GM12878 (cell line): Measurements from ENCODE around the gene USF1. TPM values are rescaled to one million over a fixed set of nuclear protein-coding genes. Genes with fewer than 3 reads are reported as not detected.
A peak's percentile ranks its signal among the peaks of the same experiment; 100 is the strongest.

ENCODE experiments used
- ATAC-seq: fragments of 200-7000 bp; cut with Tn5 transposase; 3 replicates; pipeline ENCODE4 v1.9.1; 2020; ENCODE audit warnings: mild to moderate bottlenecking, moderate library complexity
- BruUV-seq: library from RNA; stranded (reverse); fragments of 400-500 nt; replicated peaks from 2 replicates; lab custom pipeline; 2021; lab: Mats Ljungman, UMichigan
- CTCF ChIA-PET: fragments of 300-600 bp; sonication (Branson Sonifier 250); formaldehyde crosslinking; extraction: SDS; loops from one replicate; lab custom pipeline; 2021; ENCODE audit warnings: inconsistent platforms; lab: Yijun Ruan, JAX
- POLR2A ChIA-PET: fragments of 350-600 bp; formaldehyde crosslinking; extraction: SDS; loops from one replicate; lab custom pipeline; 2021; ENCODE audit warnings: inconsistent platforms; lab: Charles Lee
- RAD21 ChIA-PET: fragments of 300-600 bp; sonication (Branson Sonifier 250); formaldehyde crosslinking; loops from one replicate; lab custom pipeline; 2023; ENCODE audit warnings: antibody characterized with exemption; ENCODE audit not compliant: unreplicated experiment; lab: Charles Lee
- SMC1A ChIA-PET: fragments of 300-600 bp; sonication (Branson Sonifier 250); formaldehyde crosslinking; loops from one replicate; lab custom pipeline; 2023; ENCODE audit not compliant: unreplicated experiment, uncharacterized antibody; lab: Charles Lee
- DNase-seq: peaks from one replicate; pipeline ENCODE4 v3.0.0-alpha.2; 2011; ENCODE audit warnings: low read depth, low spot score
- FAIRE-seq: peaks from 3 replicates; lab custom pipeline; 2011; peaks lifted over from hg19 to GRCh38; lab: Jason Lieb, UNC
- H2AFZ ChIP-seq: 2 replicates; pipeline ENCODE4 v1.6.0; 2011; ENCODE audit warnings: low read depth, low read length, control low read depth; ENCODE audit not compliant: control insufficient read depth
- H3K27ac ChIP-seq: 2 replicates; pipeline ENCODE4 v1.5.1; 2011; ENCODE audit warnings: control low read depth; ENCODE audit not compliant: control insufficient read depth, insufficient read depth
- H3K27me3 ChIP-seq, 2 experiments: replicated peaks in 1 of 2; 2 replicates each; pipeline versions ENCODE4 v1.6.0 to v1.6.1; 2011; ENCODE audit warnings: low read length in 1 of 2; ENCODE audit not compliant: control insufficient read depth in 2 of 2, insufficient read depth in 2 of 2
- H3K36me3 ChIP-seq, 2 experiments: 2 replicates each; pipeline ENCODE4 v1.5.1; 2011; ENCODE audit warnings: low read length in 1 of 2; ENCODE audit not compliant: control insufficient read depth in 2 of 2, insufficient read depth in 2 of 2
- H3K4me1 ChIP-seq: 2 replicates; pipeline ENCODE4 v1.6.1; 2011; ENCODE audit warnings: mild to moderate bottlenecking, low read length, moderate library complexity, mixed read lengths; ENCODE audit not compliant: control insufficient read depth, insufficient read depth
- H3K4me2 ChIP-seq: 2 replicates; pipeline ENCODE4 v1.6.0; 2011; ENCODE audit warnings: control low read depth; ENCODE audit not compliant: control insufficient read depth, insufficient read depth
- H3K4me3 ChIP-seq: fragments of 200-600 bp; sonication (generic); 2 replicates; pipeline ENCODE4 v1.5.1; 2016
- H3K79me2 ChIP-seq: 2 replicates; pipeline ENCODE4 v1.6.0; 2011; ENCODE audit warnings: low read length; ENCODE audit not compliant: control insufficient read depth, insufficient read depth
- H3K9ac ChIP-seq: 2 replicates; pipeline ENCODE4 v1.8.0; 2011; ENCODE audit warnings: low read length, control low read depth, mixed read lengths; ENCODE audit not compliant: control insufficient read depth, insufficient read depth
- H3K9me3 ChIP-seq: replicated peaks from 3 replicates; pipeline ENCODE4 v1.5.1; 2011; ENCODE audit warnings: mild to moderate bottlenecking, low read length; ENCODE audit not compliant: control insufficient read depth, insufficient read depth
- H4K20me1 ChIP-seq: 2 replicates; pipeline ENCODE4 v1.6.0; 2011; ENCODE audit not compliant: control insufficient read depth, insufficient read depth
- BHLHE40 ChIP-seq, 2 experiments: fragments of 450-650 bp in 1 of 2; IDR thresholded peaks; 2 replicates each; pipeline ENCODE4 v1.6.1; 2011 to 2017; ENCODE audit warnings: low read depth in 2 of 2, borderline replicate concordance in 1 of 2, improper control_type of control experiment in 1 of 2, low read length in 1 of 2, mild to moderate bottlenecking in 1 of 2
- BMI1 ChIP-seq: fragments of 450-650 bp; IDR thresholded peaks from 2 replicates; pipeline ENCODE4 v1.6.1; 2016; ENCODE audit warnings: mild to moderate bottlenecking, moderate library complexity, borderline replicate concordance
- FOS ChIP-seq: IDR thresholded peaks from 3 replicates; pipeline ENCODE4 v1.6.1; 2011; ENCODE audit warnings: borderline replicate concordance; ENCODE audit not compliant: insufficient read length; ENCODE audit errors: extremely low read depth
- FOXK2 ChIP-seq: fragments of 450-650 bp; IDR thresholded peaks from 2 replicates; pipeline ENCODE4 v1.6.1; 2017; ENCODE audit warnings: mild to moderate bottlenecking, moderate library complexity
- MTA3 ChIP-seq: IDR thresholded peaks from 2 replicates; pipeline ENCODE4 v1.6.1; 2012; ENCODE audit warnings: low read length, inconsistent platforms, borderline replicate concordance
- RUNX3 ChIP-seq: IDR thresholded peaks from 2 replicates; pipeline ENCODE4 v1.6.1; 2012; ENCODE audit warnings: low read length, inconsistent platforms
- YBX1 ChIP-seq: fragments of 450-650 bp; IDR thresholded peaks from 2 replicates; pipeline ENCODE4 v1.6.1; 2016; ENCODE audit warnings: antibody characterized with exemption
- ZNF217 ChIP-seq: fragments of 450-650 bp; IDR thresholded peaks from 2 replicates; pipeline ENCODE4 v1.6.1; 2017; ENCODE audit warnings: antibody characterized with exemption, mild to moderate bottlenecking
- WGBS: methylation state at CpG from one replicate; pipeline ENCODE4 v1.1.6; 2016; ENCODE audit warnings: low lambda C conversion rate; ENCODE audit not compliant: insufficient replicate concordance, insufficient coverage; ENCODE audit errors: missing lambda C conversion rate; 5-methylcytosine and 5-hydroxymethylcytosine counted together
- in situ Hi-C: fragments of 300-500 bp; cut with MboI; formaldehyde crosslinking; loops from 9 replicates; pipeline ENCODE4 v1.14.3; 2018; ENCODE audit warnings: mixed read lengths
- intact Hi-C: fragments of 100-400 bp; cut with micrococcal nuclease; formaldehyde crosslinking; loops from one replicate; pipeline ENCODE4 v1.14.2; 2022; ENCODE audit not compliant: unreplicated experiment
- polyA plus RNA-seq, 11 experiments: library from polyadenylated mRNA; depleted of rRNA in 4 of 11; unstranded in 6 of 11; stranded (reverse) in 5 of 11; fragments of >200 nt; fragmentation: Nextera tagmentation in 4 of 11; fragmentation: Illumina TruSeq in 1 of 11; extraction: Ambion mirVana in 4 of 11; extraction: Trizol in 1 of 11; gene quantifications; 1 replicate in 1 of 11; 2 replicates in 10 of 11; pipeline versions ENCODE4 v1.2.1 to v1.2.3, GENCODE V29; 2011 to 2016; ENCODE audit warnings: inconsistent platforms in 2 of 11, missing spikeins in 2 of 11, low read depth in 1 of 11
- total RNA-seq, 4 experiments: library from RNA; depleted of rRNA in 3 of 4; stranded (reverse); fragments of >200 nt in 3 of 4; fragmentation: Illumina TruSeq in 1 of 4; extraction: Trizol in 1 of 4; gene quantifications; 2 replicates each; pipeline versions ENCODE4 v1.2.1 to v1.2.3, GENCODE V29; 2013 to 2021
- TF ChIP-seq, protein P1 (sequence below): fragments of 450-650 bp; IDR thresholded peaks from 2 replicates; pipeline ENCODE4 v1.6.1; 2017; ENCODE audit warnings: mild to moderate bottlenecking, moderate library complexity
- TF ChIP-seq, protein P2 (sequence below): fragments of 450-650 bp; IDR thresholded peaks from 2 replicates; pipeline ENCODE4 v1.6.1; 2018; ENCODE audit warnings: mild to moderate bottlenecking, low read depth, moderate library complexity; ENCODE audit not compliant: partially characterized antibody
- TF ChIP-seq, protein P3 (sequence below): fragments of 450-650 bp; IDR thresholded peaks from 2 replicates; pipeline ENCODE4 v1.6.1; 2017; ENCODE audit warnings: low read depth, mild to moderate bottlenecking, moderate library complexity
- TF ChIP-seq, protein P4 (sequence below): fragments of 450-650 bp; IDR thresholded peaks from 2 replicates; pipeline ENCODE4 v1.6.1; 2016; ENCODE audit warnings: mild to moderate bottlenecking

Gene USF1
- total and polyA plus RNA-seq, 10 of the 15 experiments (the other 5 are each of a cell fraction or from before 2014, with no cell fraction given), result 9.4 to 92.1 (median 53.5) TPM

DNA sequence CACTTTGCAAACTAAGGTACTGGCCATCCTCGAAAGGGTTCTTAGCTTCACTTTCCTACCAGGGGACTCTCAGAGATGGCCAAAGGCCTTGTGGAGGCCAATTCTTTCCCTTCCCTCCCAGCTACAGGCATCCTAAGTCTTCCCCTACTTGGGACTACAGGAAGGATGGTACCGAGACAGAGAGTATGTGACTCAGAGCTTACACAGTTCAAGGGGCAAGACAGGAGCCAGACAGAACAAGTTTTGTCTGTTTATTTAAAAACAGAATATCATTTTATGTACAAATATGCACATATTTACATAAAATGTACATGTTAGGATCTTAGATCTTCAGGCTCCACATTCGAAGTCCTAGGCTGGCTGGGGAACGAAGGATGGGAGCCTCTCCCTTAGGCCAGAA lies 25.0 kb upstream of the USF1 start:
- no peak overlapping the region for H3K4me3 ChIP-seq
- no TSS peak for BruUV-seq
- ChIA-PET CTCF (interaction anchor here (0.7 to 8.6 kb wide), 20 partner anchors 9 to 424 kb away, joined by 3 to 111 read pairs (median 5); partner anchors contain the start of genes DEDD, F11R, KLHDC9 and NDUFS2), RAD21 (interaction anchor here (1.0 to 7.1 kb wide), 11 partner anchors 16 to 363 kb away, joined by 3 to 107 read pairs (median 5); partner anchors contain the start of genes DEDD, F11R, KLHDC9 and TSTD1), POLR2A (interaction anchor here (0.7 to 6.8 kb wide), 13 partner anchors 19 to 363 kb away, joined by 3 to 139 read pairs (median 6); partner anchors contain the start of genes DEDD, F11R, KLHDC9 and PPOX), SMC1A (interaction anchor here (0.6 to 9.0 kb wide), 24 partner anchors 9 to 415 kb away, joined by 3 to 134 read pairs (median 4); partner anchors contain the start of genes DEDD, F11R, KLHDC9 and NDUFS2)
- FAIRE-seq, result no peak
- ATAC-seq, result no peak
- H3K9ac ChIP-seq, result no peak overlapping the region
- H3K79me2 ChIP-seq, result peaks cover 41% of the 10 kb centered on the region
- 0 out of 4 replicates have a peak, but pooled peaks cover 0 to 9% of the 10 kb centered on the region in 2 experiments for H3K36me3 ChIP-seq
- peaks cover 20% of the 10 kb centered on the region for H3K4me1 ChIP-seq
- no peaks in the 10 kb centered on the region for H3K9me3 ChIP-seq
- in situ Hi-C loops, result no loop called here
- intact Hi-C loops, result loop anchor here (1.0 to 2.0 kb wide), 2 partner anchors 26 to 62 kb away; partner anchors contain the start of gene DEDD
- no peak for DNase-seq
- H3K4me2 ChIP-seq, result no peak overlapping the region; the same call in 1 of the 2 replicates
- WGBS, result 95% methylated on average over 4 of the region's 4 CpGs
- peaks cover 11% of the 10 kb centered on the region; the same call in 1 of the 2 replicates for H4K20me1 ChIP-seq
- no peaks in the 10 kb centered on the region for H3K27me3 ChIP-seq
- peak overlapping the region; percentile 98 for H3K27ac ChIP-seq
- no peak overlapping the region; the same call in 1 of the 2 replicates for H2AFZ ChIP-seq
- no peak for TF ChIP-seq RUNX3
- no peak for TF ChIP-seq ZNF217
- TF ChIP-seq, protein P1, sequence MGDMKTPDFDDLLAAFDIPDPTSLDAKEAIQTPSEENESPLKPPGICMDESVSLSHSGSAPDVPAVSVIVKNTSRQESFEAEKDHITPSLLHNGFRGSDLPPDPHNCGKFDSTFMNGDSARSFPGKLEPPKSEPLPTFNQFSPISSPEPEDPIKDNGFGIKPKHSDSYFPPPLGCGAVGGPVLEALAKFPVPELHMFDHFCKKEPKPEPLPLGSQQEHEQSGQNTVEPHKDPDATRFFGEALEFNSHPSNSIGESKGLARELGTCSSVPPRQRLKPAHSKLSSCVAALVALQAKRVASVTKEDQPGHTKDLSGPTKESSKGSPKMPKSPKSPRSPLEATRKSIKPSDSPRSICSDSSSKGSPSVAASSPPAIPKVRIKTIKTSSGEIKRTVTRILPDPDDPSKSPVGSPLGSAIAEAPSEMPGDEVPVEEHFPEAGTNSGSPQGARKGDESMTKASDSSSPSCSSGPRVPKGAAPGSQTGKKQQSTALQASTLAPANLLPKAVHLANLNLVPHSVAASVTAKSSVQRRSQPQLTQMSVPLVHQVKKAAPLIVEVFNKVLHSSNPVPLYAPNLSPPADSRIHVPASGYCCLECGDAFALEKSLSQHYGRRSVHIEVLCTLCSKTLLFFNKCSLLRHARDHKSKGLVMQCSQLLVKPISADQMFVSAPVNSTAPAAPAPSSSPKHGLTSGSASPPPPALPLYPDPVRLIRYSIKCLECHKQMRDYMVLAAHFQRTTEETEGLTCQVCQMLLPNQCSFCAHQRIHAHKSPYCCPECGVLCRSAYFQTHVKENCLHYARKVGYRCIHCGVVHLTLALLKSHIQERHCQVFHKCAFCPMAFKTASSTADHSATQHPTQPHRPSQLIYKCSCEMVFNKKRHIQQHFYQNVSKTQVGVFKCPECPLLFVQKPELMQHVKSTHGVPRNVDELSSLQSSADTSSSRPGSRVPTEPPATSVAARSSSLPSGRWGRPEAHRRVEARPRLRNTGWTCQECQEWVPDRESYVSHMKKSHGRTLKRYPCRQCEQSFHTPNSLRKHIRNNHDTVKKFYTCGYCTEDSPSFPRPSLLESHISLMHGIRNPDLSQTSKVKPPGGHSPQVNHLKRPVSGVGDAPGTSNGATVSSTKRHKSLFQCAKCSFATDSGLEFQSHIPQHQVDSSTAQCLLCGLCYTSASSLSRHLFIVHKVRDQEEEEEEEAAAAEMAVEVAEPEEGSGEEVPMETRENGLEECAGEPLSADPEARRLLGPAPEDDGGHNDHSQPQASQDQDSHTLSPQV, result no peak
- no peak for TF ChIP-seq FOS
- no peak for TF ChIP-seq FOXK2
- no peak for TF ChIP-seq BMI1
- no peak for TF ChIP-seq YBX1
- TF ChIP-seq, protein P2, sequence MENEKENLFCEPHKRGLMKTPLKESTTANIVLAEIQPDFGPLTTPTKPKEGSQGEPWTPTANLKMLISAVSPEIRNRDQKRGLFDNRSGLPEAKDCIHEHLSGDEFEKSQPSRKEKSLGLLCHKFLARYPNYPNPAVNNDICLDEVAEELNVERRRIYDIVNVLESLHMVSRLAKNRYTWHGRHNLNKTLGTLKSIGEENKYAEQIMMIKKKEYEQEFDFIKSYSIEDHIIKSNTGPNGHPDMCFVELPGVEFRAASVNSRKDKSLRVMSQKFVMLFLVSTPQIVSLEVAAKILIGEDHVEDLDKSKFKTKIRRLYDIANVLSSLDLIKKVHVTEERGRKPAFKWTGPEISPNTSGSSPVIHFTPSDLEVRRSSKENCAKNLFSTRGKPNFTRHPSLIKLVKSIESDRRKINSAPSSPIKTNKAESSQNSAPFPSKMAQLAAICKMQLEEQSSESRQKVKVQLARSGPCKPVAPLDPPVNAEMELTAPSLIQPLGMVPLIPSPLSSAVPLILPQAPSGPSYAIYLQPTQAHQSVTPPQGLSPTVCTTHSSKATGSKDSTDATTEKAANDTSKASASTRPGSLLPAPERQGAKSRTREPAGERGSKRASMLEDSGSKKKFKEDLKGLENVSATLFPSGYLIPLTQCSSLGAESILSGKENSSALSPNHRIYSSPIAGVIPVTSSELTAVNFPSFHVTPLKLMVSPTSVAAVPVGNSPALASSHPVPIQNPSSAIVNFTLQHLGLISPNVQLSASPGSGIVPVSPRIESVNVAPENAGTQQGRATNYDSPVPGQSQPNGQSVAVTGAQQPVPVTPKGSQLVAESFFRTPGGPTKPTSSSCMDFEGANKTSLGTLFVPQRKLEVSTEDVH, result no peak
- TF ChIP-seq, protein P3, sequence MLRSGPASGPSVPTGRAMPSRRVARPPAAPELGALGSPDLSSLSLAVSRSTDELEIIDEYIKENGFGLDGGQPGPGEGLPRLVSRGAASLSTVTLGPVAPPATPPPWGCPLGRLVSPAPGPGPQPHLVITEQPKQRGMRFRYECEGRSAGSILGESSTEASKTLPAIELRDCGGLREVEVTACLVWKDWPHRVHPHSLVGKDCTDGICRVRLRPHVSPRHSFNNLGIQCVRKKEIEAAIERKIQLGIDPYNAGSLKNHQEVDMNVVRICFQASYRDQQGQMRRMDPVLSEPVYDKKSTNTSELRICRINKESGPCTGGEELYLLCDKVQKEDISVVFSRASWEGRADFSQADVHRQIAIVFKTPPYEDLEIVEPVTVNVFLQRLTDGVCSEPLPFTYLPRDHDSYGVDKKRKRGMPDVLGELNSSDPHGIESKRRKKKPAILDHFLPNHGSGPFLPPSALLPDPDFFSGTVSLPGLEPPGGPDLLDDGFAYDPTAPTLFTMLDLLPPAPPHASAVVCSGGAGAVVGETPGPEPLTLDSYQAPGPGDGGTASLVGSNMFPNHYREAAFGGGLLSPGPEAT, result no peak
- TF ChIP-seq, protein P4, sequence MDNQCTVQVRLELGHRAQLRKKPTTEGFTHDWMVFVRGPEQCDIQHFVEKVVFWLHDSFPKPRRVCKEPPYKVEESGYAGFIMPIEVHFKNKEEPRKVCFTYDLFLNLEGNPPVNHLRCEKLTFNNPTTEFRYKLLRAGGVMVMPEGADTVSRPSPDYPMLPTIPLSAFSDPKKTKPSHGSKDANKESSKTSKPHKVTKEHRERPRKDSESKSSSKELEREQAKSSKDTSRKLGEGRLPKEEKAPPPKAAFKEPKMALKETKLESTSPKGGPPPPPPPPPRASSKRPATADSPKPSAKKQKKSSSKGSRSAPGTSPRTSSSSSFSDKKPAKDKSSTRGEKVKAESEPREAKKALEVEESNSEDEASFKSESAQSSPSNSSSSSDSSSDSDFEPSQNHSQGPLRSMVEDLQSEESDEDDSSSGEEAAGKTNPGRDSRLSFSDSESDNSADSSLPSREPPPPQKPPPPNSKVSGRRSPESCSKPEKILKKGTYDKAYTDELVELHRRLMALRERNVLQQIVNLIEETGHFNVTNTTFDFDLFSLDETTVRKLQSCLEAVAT, result no peak
- TF ChIP-seq BHLHE40 (IDR thresholded peaks at IDR 0.05; ENCODE audit: borderline replicate concordance in 1 of 2, low read depth in 2 of 2, low read length in 1 of 2), result no peak
- TF ChIP-seq MTA3, result no peak
